IPS-20b (cell line): ENCODE results near the gene BCL11B.

Source experiments
- H3K27ac ChIP-seq: one replicate; pipeline ENCODE4 v1.5.1; 2013; ENCODE audit warnings: low read length
- H3K27me3 ChIP-seq: 2 replicates; pipeline ENCODE4 v1.6.1; 2013; ENCODE audit warnings: mild to moderate bottlenecking, low read length, inconsistent platforms; ENCODE audit not compliant: insufficient read depth
- H3K36me3 ChIP-seq: 2 replicates; pipeline ENCODE4 v1.6.1; 2013; ENCODE audit warnings: low read depth, mild to moderate bottlenecking, inconsistent platforms, low read length, moderate library complexity; ENCODE audit not compliant: insufficient read depth
- H3K4me1 ChIP-seq: 2 replicates; pipeline ENCODE4 v1.6.1; 2013; ENCODE audit warnings: mild to moderate bottlenecking, control low read depth, inconsistent platforms, low read length, moderate library complexity; ENCODE audit not compliant: insufficient read depth
- H3K4me3 ChIP-seq: 2 replicates; pipeline ENCODE4 v1.5.1; 2013; ENCODE audit warnings: mild to moderate bottlenecking, low read length, inconsistent platforms
- H3K9ac ChIP-seq: 2 replicates; pipeline ENCODE4 v1.6.1; 2013; ENCODE audit warnings: low read depth, mild to moderate bottlenecking, inconsistent platforms, low read length, moderate library complexity
- H3K9me3 ChIP-seq: 2 replicates; pipeline ENCODE4 v1.6.1; 2013; ENCODE audit warnings: mild to moderate bottlenecking, low read depth, low read length, inconsistent platforms; ENCODE audit not compliant: insufficient read depth

The BCL11B gene

DNA sequence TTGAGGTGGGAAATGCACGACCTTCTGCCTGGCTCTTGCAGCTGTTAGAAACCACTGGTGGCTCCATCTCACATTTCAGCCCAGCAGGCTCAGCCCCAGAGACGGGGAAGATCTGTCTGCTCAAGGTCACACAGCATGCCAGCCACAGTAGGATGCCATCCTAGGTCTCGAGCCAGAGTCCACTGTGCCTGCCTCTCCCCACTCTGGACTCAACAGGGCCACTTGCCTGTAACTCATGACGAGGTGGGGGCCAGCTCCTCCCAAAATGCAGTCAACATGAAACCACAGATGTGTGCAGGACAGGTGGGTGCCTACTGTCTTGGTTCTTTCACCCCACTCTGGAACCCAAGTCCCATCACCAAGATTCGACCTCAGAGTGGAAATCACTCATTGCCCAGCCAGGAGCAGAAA is 23.2 kb downstream of the BCL11B start:
- Histone ChIP-seq H3K4me1 (peaks cover 33% of the 10 kb centered on the region), H3K36me3 (no peaks in the 10 kb centered on the region), H3K27me3 (peaks cover 28% of the 10 kb centered on the region), H3K27ac (no peak overlapping the region), H3K9me3 (no peaks in the 10 kb centered on the region), H3K4me3 (no peak overlapping the region), H3K9ac (no peak overlapping the region)

DNA sequence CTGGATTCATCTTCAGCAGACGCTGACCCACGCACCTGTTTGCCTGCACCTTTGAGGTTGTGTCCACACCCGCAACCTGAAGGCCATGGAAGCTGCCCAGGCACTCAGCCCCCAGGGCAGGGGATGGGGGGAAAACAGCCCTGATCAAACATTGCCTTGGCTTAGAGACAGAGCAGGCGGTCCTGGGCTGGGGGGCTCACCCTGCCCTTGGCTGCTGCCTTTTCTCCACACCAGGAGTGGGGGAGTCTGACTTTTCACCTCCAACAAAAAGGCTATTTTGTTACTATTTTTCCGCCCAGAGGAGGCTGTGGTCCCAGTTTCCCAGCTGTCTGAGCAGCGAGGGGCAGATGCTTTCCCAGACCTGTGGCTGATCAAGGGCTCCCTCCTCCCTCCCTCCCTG is 24.2 kb downstream of the BCL11B start:
- no peaks in the 10 kb centered on the region for H3K36me3 ChIP-seq
- peaks cover 28% of the 10 kb centered on the region for H3K27me3 ChIP-seq
- no peaks in the 10 kb centered on the region for H3K9me3 ChIP-seq
- H3K9ac ChIP-seq = no peak overlapping the region
- H3K27ac ChIP-seq = no peak overlapping the region
- H3K4me3 ChIP-seq = no peak overlapping the region; the same call in 1 of the 2 replicates
- peaks cover 40% of the 10 kb centered on the region for H3K4me1 ChIP-seq

DNA sequence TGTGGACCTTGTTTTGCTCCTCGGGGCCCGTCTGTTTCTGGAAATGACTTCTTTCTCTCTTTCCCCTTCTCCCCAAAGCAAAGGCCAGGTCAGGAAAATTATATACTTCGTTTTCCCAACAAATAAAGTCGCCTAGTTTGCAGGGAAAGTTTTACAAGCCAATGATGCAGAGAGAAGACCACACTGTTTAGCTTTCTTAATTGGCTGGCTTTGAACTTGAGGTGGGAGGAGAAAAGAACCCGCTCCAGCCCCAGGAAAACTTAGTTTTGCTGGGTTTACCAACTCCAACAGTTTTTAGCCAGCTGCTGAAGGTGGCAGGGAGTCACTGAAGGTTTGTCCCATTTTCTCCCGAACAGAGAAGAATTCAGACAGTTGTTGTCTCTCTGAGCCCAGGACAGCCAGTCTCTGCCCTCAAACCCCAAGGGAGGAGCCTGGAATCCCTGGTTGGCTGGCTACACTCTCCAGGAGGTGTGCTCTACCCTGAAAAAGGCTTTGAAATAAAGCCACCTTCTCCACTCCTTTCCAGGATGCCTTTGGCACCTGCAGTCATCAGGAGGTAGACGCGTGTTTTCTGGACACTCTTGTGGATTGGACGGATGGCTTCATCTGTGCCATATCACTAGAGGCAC is 24.8 kb downstream of the BCL11B start:
- H3K9ac ChIP-seq = peak overlapping the region; percentile 91; the same call in 1 of the 2 replicates
- H3K4me3 ChIP-seq = peak overlapping the region; percentile 69
- H3K27me3 ChIP-seq = peaks cover 28% of the 10 kb centered on the region
- H3K36me3 ChIP-seq = no peaks in the 10 kb centered on the region
- H3K9me3 ChIP-seq = no peaks in the 10 kb centered on the region
- H3K4me1 ChIP-seq = peaks cover 45% of the 10 kb centered on the region
- no peak overlapping the region for H3K27ac ChIP-seq

DNA sequence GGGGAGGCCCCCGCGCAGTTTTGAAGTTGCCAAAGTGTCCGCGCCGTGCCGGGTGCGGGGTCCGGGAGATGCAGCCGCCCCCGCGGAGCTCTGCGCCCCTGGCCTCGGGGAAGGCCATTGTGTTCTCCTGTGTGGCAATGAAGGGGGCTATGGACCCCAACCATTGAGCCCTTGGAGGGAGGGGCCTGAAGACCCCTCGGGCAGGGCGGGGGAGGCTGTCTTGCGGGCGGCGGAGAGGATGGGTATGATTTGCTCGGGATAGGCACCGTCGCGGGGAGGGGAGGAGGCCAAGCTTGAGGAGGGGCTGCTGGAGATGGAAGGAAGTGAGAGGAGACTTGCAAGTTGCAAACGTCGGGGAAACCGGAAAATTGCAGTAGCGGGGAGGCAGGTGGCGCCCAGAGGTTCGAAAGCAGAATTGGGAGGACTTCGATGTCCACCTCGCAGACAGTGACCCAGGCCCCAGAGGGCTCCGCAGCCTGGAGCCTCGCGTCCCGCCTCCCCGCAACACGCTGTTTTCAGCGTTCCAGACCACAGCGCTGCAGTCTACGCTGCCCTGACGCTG is 25.4 kb downstream of the BCL11B start:
- H3K36me3 ChIP-seq = no peaks in the 10 kb centered on the region
- no peaks in the 10 kb centered on the region for H3K9me3 ChIP-seq
- peaks cover 28% of the 10 kb centered on the region for H3K27me3 ChIP-seq
- H3K9ac ChIP-seq = peak overlapping the region; percentile 91; the same call in 1 of the 2 replicates
- H3K4me1 ChIP-seq = peaks cover 51% of the 10 kb centered on the region
- H3K27ac ChIP-seq = peak overlapping the region; percentile 44
- H3K4me3 ChIP-seq = peak overlapping the region; percentile 69

DNA sequence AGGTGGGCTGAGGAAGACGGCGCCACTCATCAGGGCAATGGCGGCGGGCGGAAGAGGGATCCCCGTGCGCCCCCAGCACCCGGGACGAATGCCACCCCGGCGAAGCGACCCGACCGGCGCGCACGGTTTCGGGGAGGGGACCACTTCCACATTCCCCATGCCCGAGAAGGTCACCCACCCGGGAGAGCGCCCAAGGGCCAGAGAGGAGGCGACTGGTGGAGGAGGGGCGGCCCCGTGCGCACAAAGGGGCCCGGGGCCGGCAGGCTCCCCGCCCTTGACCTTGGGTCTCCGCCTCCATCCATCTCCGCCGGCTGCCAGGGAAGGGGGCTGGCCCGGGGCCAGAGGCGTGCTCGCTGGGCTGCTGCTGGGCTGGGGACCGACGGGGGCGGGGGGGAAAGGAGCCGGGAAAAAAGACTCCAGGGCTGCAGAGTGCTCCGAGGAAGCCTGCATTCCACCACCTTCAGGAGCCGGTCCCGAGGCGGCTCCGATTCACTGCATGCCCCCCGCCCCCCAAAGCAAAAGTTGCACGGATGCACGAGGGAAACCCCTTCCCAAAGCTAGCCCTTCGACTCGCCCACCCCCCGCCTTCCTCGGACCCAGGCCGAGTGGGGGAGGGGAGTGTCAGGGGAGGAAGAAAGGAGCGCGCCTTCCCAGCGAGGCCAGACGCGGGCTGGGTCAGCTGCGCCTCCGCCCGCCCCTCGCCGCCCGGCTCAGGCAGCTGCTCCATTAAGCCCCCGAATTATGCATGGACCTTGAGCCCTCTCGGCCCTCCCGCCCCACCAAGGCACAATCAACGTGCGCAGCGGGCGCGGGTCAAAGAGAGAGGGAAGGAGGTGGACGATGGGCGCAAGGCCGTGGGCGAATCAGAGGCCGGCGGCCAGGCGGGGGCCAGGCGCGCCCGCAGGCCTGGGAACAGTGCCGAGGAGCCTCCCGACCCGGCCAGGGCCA is 26.2 kb downstream of the BCL11B start:
- Histone ChIP-seq H3K4me3 (peak overlapping the region; percentile 69), H3K27me3 (peaks cover 28% of the 10 kb centered on the region), H3K27ac (peak overlapping the region; percentile 96), H3K9me3 (no peaks in the 10 kb centered on the region), H3K36me3 (no peaks in the 10 kb centered on the region), H3K9ac (peak overlapping the region; percentile 91), H3K4me1 (peaks cover 58% of the 10 kb centered on the region)

DNA sequence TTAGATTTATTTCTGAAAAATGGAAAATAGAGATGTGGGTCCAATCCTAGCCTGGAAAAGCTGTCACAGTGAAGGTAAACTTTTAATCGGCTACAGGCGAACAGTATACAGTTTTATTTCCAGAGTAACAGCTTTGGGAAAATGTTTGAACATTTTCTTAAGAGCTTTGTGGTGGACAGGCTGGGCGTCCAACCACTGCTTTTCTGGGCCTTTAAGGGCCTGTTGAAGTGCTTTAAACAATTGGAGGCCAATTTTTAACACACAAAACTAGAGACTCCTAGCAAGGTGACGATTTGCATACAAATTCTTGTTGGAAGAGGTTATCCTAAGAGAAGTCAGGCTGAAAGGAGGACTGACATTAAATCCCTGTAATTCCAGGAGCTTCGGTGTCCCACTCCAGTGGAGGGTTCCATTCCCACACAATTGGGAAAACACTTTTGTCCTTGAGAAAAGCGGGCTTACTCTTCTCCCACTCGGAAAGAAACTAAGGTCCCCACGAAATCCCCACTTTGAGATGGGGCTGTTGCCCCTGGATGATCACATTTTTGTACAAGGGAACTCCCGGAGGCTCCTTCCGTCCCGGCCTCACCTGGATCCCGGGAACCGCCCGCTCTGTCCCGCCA is 26.9 kb downstream of the BCL11B start:
- H3K4me3 ChIP-seq = peak overlapping the region; percentile 69
- no peaks in the 10 kb centered on the region for H3K9me3 ChIP-seq
- peaks cover 28% of the 10 kb centered on the region for H3K27me3 ChIP-seq

DNA sequence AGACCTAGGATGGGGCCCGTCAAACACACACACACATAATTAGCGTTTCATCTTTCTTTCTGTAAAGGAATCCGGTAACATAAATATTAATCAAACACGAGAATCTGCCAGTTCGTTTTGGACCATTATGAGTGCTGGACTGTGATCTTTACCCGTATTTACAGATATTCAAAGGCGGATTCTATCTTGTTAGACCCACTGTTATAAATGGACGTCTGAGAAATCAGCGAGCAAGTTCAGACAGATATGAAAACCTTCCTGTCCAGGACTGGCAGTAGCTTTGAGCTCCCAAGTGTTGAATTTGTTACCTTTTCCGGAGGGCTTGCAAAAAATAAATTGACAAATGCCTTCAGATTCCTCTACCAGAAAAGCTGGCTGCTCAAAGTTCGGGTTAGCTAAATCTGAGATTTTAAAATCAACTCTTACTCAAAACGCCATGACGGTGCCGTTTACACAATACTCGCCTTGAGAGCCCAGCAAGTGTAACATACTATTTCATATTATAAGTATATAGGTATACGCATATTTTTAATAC is 27.6 kb downstream of the BCL11B start:
- Histone ChIP-seq H3K4me3 (peak overlapping the region; percentile 69), H3K9me3 (no peaks in the 10 kb centered on the region), H3K4me1 (peaks cover 69% of the 10 kb centered on the region), H3K27me3 (peaks cover 28% of the 10 kb centered on the region), H3K9ac (peak overlapping the region; percentile 91; the same call in 1 of the 2 replicates), H3K27ac (peak overlapping the region; percentile 96), H3K36me3 (no peaks in the 10 kb centered on the region)

More for the DNA sequence above, 26.9 kb downstream of the BCL11B start:
- peak overlapping the region; percentile 91 for H3K9ac ChIP-seq
- H3K36me3 ChIP-seq = no peaks in the 10 kb centered on the region
- H3K27ac ChIP-seq = peak overlapping the region; percentile 96
- peaks cover 65% of the 10 kb centered on the region for H3K4me1 ChIP-seq

DNA sequence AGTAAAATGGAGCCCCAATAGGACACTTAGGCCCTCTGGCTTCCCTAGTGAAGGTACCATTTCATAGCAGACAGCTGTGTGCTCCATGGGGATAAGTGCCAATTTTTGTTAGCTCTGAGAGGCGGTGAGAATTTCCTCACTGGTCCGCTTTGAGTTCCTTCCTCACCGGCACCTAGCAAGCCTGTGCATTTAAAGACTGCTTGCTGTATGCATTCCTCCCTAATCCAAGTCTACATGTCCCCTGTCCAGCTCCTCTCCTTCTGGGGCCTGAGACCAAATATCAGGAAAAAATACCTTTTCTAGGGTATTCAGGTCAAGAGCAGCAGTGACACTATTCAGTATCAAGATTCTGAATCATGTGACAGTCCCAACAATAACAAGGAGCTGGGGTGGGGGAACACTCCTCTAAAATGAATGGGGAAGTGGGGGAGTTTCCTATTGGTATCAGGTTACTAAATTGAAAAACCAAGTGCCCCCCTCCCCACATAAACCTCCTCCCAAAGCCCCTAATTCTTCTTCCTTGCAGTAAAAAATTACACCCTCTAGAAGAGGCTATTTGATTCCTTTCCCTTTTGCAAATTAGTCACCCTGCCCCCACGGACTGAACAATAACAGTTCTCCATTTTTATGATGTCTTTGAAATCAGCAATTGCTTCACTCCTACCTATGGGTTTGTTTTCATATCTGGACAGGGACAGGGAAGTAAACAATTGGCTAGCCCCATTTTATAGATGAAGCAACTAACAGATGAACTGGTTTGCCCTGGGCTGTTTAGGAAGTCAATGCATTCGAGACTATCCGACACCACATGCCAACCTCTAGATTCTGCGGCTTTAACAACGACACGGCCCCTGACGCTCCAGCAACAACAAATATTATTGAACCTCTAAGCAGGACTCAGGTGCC is 28.9 kb downstream of the BCL11B start:
- Histone ChIP-seq H3K4me3 (no peak overlapping the region), H3K4me1 (peaks cover 61% of the 10 kb centered on the region), H3K27me3 (peaks cover 19% of the 10 kb centered on the region), H3K36me3 (no peaks in the 10 kb centered on the region), H3K9ac (peak overlapping the region; percentile 91; the same call in 1 of the 2 replicates), H3K27ac (no peak overlapping the region), H3K9me3 (no peaks in the 10 kb centered on the region)

DNA sequence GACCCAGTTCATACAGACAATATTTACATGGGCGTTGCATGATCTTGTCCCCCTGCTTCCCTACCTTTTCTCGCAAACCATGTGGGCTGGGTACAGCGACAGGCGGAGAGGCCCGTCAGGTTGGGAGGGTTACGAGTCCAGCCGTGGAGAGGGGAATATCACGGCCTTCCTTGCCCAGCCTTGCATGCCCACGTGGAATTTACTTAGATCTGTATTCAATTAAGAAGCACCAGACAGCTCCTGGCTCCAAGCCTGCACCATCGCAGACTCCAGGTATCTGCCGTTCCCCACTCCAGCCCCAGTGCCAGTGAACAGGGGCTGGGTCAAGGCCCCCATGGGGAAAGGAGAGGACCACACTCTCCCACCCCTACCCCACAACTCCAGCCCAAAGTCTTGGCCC is 29.8 kb downstream of the BCL11B start:
- Histone ChIP-seq H3K4me1 (peaks cover 56% of the 10 kb centered on the region), H3K9ac (peak overlapping the region; percentile 91; the same call in 1 of the 2 replicates), H3K27ac (no peak overlapping the region), H3K4me3 (no peak overlapping the region), H3K36me3 (no peaks in the 10 kb centered on the region), H3K9me3 (no peaks in the 10 kb centered on the region), H3K27me3 (peaks cover 11% of the 10 kb centered on the region)

DNA sequence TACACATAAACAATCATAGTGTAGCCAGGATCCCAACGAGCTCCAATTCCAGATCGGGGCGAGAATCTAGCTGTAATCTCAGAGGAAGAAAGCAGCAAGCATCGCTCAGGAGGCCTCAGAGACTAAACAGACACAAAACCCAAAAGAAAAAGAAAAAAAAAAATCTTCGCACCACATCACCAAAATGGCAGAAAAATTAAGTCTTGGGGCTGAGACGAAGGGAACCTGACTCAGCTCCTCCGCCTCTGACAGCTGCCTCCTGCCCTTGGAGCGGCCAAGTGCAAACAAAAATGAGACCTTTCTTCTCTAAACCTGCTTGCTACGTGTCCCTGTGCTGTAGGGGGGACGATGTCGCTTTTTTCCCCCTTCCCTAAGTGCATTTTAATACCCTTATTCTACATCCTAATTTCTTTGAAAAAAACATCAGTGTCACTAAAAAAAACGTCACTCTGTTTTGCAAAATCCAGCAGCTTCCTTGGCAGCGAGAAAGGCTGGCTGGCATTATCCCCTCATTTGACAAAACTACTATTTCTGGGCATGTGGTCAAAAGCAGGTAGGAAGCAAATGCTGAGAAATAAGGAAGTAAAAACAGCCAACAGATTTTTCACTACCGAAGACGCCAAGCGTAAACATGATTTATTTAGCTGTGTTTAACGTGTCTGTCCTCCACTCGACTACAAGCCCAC is 30.5 kb downstream of the BCL11B start:
- no peak overlapping the region for H3K27ac ChIP-seq
- no peak overlapping the region for H3K4me3 ChIP-seq
- no peaks in the 10 kb centered on the region for H3K9me3 ChIP-seq
- H3K36me3 ChIP-seq = no peaks in the 10 kb centered on the region
- H3K9ac ChIP-seq = peak overlapping the region; percentile 91; the same call in 1 of the 2 replicates
- H3K4me1 ChIP-seq = peaks cover 53% of the 10 kb centered on the region
- H3K27me3 ChIP-seq = 0 out of 2 replicates have a peak, but pooled peaks cover 4% of the 10 kb centered on the region
